PC-9 (cell line): ENCODE results near the gene CAPZB. TPM values are rescaled to one million over a fixed set of nuclear protein-coding genes. Genes with fewer than 3 reads are reported as not detected.

Experiments
- BruUV-seq: library from RNA; stranded (reverse); fragments of 400-500 nt; replicated peaks from 2 replicates; lab custom pipeline; 2021; lab: Mats Ljungman, UMichigan
- CTCF ChIA-PET: fragments of 300-600 bp; sonication (Branson Sonifier 250); formaldehyde crosslinking; loops from one replicate; lab custom pipeline; 2022; ENCODE audit warnings: antibody characterized with exemption; lab: Charles Lee
- POLR2A ChIA-PET: fragments of 300-600 bp; sonication (Branson Sonifier 250); formaldehyde crosslinking; loops from one replicate; lab custom pipeline; 2022; ENCODE audit warnings: antibody characterized with exemption; ENCODE audit not compliant: unreplicated experiment; lab: Charles Lee
- DNase-seq, 2 experiments: peaks; one replicate each; pipeline versions ENCODE4 v3.0.0 to v3.0.0-alpha.2; 2015 to 2022; ENCODE audit warnings: mixed read lengths in 1 of 2
- H2AFZ ChIP-seq: fragments of 200-600 bp; sonication (generic); 2 replicates; pipeline ENCODE4 v1.8.1; 2017; ENCODE audit warnings: antibody characterized with exemption
- H3F3A ChIP-seq: fragments of 200-600 bp; sonication (generic); 2 replicates; pipeline ENCODE4 v1.8.1; 2017; ENCODE audit warnings: antibody characterized with exemption, mild to moderate bottlenecking, low read depth; ENCODE audit not compliant: insufficient read depth
- H3K27ac ChIP-seq: fragments of 200-600 bp; sonication (generic); 2 replicates; pipeline ENCODE4 v1.6.1; 2016; ENCODE audit warnings: mixed run types
- H3K27me3 ChIP-seq: fragments of 200-600 bp; sonication (generic); 2 replicates; pipeline ENCODE4 v1.6.1; 2016; ENCODE audit warnings: low read depth, mixed run types; ENCODE audit not compliant: insufficient read depth
- H3K36me3 ChIP-seq: fragments of 200-600 bp; sonication (generic); 2 replicates; pipeline ENCODE4 v1.6.1; 2016; ENCODE audit warnings: low read depth, mixed run types
- H3K4me1 ChIP-seq: fragments of 200-600 bp; sonication (generic); replicated peaks from 2 replicates; pipeline ENCODE4 v1.6.1; 2016; ENCODE audit warnings: mixed run types; ENCODE audit not compliant: insufficient read depth
- H3K4me2 ChIP-seq: fragments of 200-600 bp; sonication (generic); 2 replicates; pipeline ENCODE4 v1.6.1; 2017; ENCODE audit warnings: mixed run types
- H3K4me3 ChIP-seq: fragments of 200-600 bp; sonication (generic); 2 replicates; pipeline ENCODE4 v1.6.1; 2016; ENCODE audit warnings: mixed run types
- H3K79me2 ChIP-seq: fragments of 200-600 bp; sonication (generic); 2 replicates; pipeline ENCODE4 v1.6.1; 2017; ENCODE audit warnings: low read depth, mixed run types
- H3K9me2 ChIP-seq: fragments of 200-600 bp; sonication (generic); 2 replicates; pipeline ENCODE4 v1.8.1; 2017; ENCODE audit warnings: mild to moderate bottlenecking; ENCODE audit not compliant: insufficient read depth
- H3K9me3 ChIP-seq: fragments of 200-600 bp; sonication (generic); 2 replicates; pipeline ENCODE4 v1.8.1; 2016; ENCODE audit warnings: low read depth; ENCODE audit not compliant: insufficient read depth
- H4K20me1 ChIP-seq: fragments of 200-600 bp; sonication (generic); 2 replicates; pipeline ENCODE4 v1.8.1; 2017; ENCODE audit not compliant: insufficient read depth
- EZH2 ChIP-seq: fragments of 200-600 bp; sonication (generic); IDR thresholded peaks from 2 replicates; pipeline ENCODE4 v1.8.0; 2017; ENCODE audit warnings: antibody characterized with exemption, low read depth
- intact Hi-C: fragments of 100-400 bp; cut with micrococcal nuclease; formaldehyde crosslinking; loops from one replicate; pipeline ENCODE4 v1.10.0; 2022; ENCODE audit not compliant: unreplicated experiment
- total RNA-seq: library from RNA; stranded (reverse); gene quantifications from 2 replicates; pipeline ENCODE4 v1.2.3, GENCODE V29; 2021
- TF ChIP-seq, protein P1 (sequence below): fragments of 200-600 bp; sonication (generic); conservative IDR thresholded peaks from 2 replicates; pipeline ENCODE4 v1.6.1; 2017; ENCODE audit warnings: mixed run types, antibody characterized with exemption, mild to moderate bottlenecking, moderate library complexity

CAPZB gene
- total RNA-seq, 1 experiment from 2014 or later: 222 TPM

DNA sequence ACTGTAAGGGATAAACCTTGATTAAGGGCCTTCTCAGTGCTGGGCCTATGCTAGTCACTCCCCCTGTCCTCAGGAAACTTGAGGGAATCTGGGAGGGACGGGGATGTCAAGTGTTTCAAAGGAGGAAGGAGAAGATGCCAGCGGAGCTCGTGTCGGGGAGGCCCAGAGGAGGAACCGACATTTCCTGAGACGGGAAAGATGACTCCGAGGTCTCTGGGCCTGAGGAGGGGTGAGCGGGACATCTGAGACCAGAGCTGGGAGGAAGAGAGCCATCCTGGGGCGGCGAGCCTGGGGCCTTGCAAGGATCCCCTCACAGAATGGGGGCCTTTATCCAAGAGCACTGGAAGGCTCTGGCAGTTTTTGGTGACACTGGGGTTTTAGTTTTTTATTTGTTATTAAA lies 162.9 kb downstream of the CAPZB start:
- Histone ChIP-seq H4K20me1 (no peaks in the 10 kb centered on the region), H3K4me1 (no peaks in the 10 kb centered on the region), H3K4me2 (no peak overlapping the region), H3K9me2 (no peaks in the 10 kb centered on the region), H3K27ac (no peak overlapping the region), H3K4me3 (no peak overlapping the region), H3K36me3 (no peaks in the 10 kb centered on the region), H3K9me3 (no peaks in the 10 kb centered on the region), H3F3A (no peaks in the 10 kb centered on the region), H2AFZ (no peak overlapping the region), H3K79me2 (no peaks in the 10 kb centered on the region), H3K27me3 (no peaks in the 10 kb centered on the region)
- intact Hi-C loops: no loop called here
- DNase-seq: no peak
- ChIA-PET POLR2A (no interaction called here), CTCF (no interaction called here)
- no peak for TF ChIP-seq EZH2
- TF ChIP-seq, protein P1, sequence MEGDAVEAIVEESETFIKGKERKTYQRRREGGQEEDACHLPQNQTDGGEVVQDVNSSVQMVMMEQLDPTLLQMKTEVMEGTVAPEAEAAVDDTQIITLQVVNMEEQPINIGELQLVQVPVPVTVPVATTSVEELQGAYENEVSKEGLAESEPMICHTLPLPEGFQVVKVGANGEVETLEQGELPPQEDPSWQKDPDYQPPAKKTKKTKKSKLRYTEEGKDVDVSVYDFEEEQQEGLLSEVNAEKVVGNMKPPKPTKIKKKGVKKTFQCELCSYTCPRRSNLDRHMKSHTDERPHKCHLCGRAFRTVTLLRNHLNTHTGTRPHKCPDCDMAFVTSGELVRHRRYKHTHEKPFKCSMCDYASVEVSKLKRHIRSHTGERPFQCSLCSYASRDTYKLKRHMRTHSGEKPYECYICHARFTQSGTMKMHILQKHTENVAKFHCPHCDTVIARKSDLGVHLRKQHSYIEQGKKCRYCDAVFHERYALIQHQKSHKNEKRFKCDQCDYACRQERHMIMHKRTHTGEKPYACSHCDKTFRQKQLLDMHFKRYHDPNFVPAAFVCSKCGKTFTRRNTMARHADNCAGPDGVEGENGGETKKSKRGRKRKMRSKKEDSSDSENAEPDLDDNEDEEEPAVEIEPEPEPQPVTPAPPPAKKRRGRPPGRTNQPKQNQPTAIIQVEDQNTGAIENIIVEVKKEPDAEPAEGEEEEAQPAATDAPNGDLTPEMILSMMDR: no peak
- no TSS peak for BruUV-seq

DNA sequence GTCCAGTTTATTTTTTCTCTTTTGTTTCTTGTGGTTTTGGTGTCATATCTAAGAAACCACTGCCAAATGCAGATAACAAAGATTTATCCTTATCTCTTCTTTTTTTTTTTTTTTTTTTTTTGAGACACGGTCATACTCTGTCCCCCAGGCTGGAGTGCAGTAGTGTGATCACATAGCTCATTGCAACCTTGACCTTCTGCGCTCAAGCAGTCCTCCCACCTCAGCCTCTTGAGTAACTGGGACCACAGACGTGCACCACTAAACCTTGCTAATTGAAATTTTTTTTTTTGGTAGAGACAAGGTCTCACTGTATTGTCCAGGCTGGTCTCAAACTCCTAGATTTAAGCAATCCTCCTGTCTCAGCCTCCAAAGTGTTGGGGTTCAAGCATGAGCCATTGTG lies 164.3 kb downstream of the CAPZB start:
- H3K4me2 ChIP-seq: no peak overlapping the region
- H3K27ac ChIP-seq: no peak overlapping the region
- no peaks in the 10 kb centered on the region for H3K4me1 ChIP-seq
- no peaks in the 10 kb centered on the region for H3K27me3 ChIP-seq
- no peaks in the 10 kb centered on the region for H3K9me2 ChIP-seq
- intact Hi-C loops: no loop called here
- BruUV-seq: no TSS peak
- CTCF ChIA-PET: no interaction called here
- H3F3A ChIP-seq: no peaks in the 10 kb centered on the region
- no peak for DNase-seq
- no peak overlapping the region for H2AFZ ChIP-seq
- H3K79me2 ChIP-seq: no peaks in the 10 kb centered on the region
- TF ChIP-seq, protein P1: no peak
- TF ChIP-seq EZH2: no peak
- no peaks in the 10 kb centered on the region for H3K36me3 ChIP-seq
- H4K20me1 ChIP-seq: no peaks in the 10 kb centered on the region
- POLR2A ChIA-PET: no interaction called here
- H3K9me3 ChIP-seq: no peaks in the 10 kb centered on the region
- H3K4me3 ChIP-seq: no peak overlapping the region

DNA sequence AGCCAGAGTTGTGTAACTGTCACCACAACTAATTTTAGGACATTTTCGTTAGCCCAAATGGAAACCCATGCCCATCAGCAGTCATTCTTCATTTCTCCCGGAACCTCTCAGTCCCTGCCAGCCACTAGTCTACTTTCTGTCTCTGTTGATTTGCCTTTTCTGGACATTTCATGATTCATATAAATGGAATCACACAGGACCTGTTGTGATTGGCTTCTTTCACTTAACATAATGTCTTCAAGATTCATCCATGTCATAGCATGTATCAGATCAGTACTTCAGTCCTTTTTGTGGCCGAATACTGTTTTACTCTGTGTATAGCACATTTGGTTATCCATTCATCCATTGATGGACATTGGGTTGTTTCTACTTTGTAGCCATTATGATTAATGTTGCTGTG lies 166.1 kb downstream of the CAPZB start:
- POLR2A ChIA-PET: interaction anchor here (0.7 kb wide), 1 partner anchor 263 kb away, joined by 3 read pairs; no protein-coding TSS in a partner anchor
- Histone ChIP-seq H3K9me2 (no peaks in the 10 kb centered on the region), H3K4me1 (no peaks in the 10 kb centered on the region), H3K27me3 (no peaks in the 10 kb centered on the region), H3K36me3 (no peaks in the 10 kb centered on the region), H3K9me3 (no peaks in the 10 kb centered on the region), H3K79me2 (no peaks in the 10 kb centered on the region), H2AFZ (no peak overlapping the region), H3K4me2 (no peak overlapping the region), H3K27ac (no peak overlapping the region), H4K20me1 (no peaks in the 10 kb centered on the region), H3F3A (no peaks in the 10 kb centered on the region), H3K4me3 (no peak overlapping the region)
- CTCF ChIA-PET: no interaction called here
- intact Hi-C loops: no loop called here
- DNase-seq: no peak
- no peak for TF ChIP-seq EZH2
- TF ChIP-seq, protein P1: no peak
- BruUV-seq: no TSS peak
